Measurements from ENCODE around the gene PNCK. TPM values are rescaled to one million over a fixed set of nuclear protein-coding genes. Genes with fewer than 3 reads are reported as not detected.

PNCK gene
- total and polyA plus RNA-seq, 2 donors: 2.4 to 8.2 TPM

DNA sequence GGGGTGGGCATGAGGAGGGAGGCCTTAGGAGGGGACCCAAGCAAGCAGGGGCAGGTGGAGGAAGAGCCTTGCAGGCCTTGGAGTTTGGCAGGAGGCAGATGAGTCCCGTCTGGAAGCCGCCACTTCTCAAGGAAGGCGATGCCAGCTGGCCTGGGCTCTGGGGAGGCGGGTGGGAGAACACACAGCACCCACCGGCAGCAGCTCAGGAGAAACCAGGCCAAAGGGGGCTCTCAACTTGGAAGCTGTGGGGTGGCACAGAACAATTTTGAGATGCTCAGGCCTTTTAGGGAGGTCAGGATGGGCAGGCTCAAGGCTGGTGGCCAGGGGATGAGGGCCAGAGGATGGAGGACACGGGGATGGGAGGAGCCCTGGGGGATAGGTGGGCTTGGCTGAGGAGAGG, 38.2 kb downstream of the PNCK start:
- 93% methylated on average over 6 of the region's 6 CpGs for WGBS
- peaks cover 0 to 11% of the 10 kb centered on the region in 2 donors for H3K27me3 ChIP-seq (ENCODE audit: control insufficient read depth in 2 of 2, insufficient read depth in 1 of 2, low read length in 1 of 2)
- no peak overlapping the region for H3K4me3 ChIP-seq (ENCODE audit: low read length in 2 of 2)
- peaks cover 0 to 20% of the 10 kb centered on the region in 2 donors for H3K4me1 ChIP-seq (ENCODE audit: control insufficient read depth in 2 of 2, insufficient read depth in 2 of 2, low read length in 2 of 2)
- peaks cover 0 to 3% of the 10 kb centered on the region in 2 donors for H3K9me3 ChIP-seq (ENCODE audit: control insufficient read depth in 2 of 2, insufficient read depth in 1 of 2, low read length in 1 of 2)
- no peak overlapping the region for H3K27ac ChIP-seq (ENCODE audit: low read depth in 1 of 2, low read length in 1 of 2)
- no peaks in the 10 kb centered on the region for H3K36me3 ChIP-seq (ENCODE audit: control insufficient read depth in 2 of 2, insufficient read depth in 2 of 2, low read length in 1 of 2)
- DNase-seq (ENCODE audit: low read depth in 6 of 9, low spot score in 9 of 9): no peak

DNA sequence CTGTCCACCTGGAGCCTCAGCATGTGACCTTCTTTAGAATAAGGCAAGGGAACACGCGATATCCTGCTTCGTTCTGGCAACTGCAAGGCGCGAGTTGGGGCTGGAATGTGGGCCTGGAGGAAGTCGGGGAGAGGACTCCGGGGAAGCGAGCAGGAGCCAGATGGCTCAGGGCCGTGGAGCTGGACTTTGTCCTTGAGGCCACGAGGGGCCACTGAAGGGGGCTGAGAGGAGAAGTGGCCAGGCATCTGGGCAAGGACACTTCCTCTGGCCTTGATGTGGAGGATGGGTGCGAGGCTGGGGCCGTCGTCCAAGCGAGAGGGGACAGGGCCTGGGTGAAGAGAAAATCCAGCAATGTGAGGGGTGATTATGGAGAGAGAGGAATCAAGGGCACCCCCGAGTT, 38.8 kb downstream of the PNCK start:
- 90% methylated on average over 15 of the region's 15 CpGs for WGBS
- H3K27ac ChIP-seq (ENCODE audit: low read depth in 1 of 2, low read length in 1 of 2): no peak overlapping the region
- peaks cover 0 to 3% of the 10 kb centered on the region in 2 donors for H3K9me3 ChIP-seq (ENCODE audit: control insufficient read depth in 2 of 2, insufficient read depth in 1 of 2, low read length in 1 of 2)
- peaks cover 0 to 20% of the 10 kb centered on the region in 2 donors for H3K4me1 ChIP-seq (ENCODE audit: control insufficient read depth in 2 of 2, insufficient read depth in 2 of 2, low read length in 2 of 2)
- DNase-seq (ENCODE audit: low read depth in 6 of 9, low spot score in 9 of 9): no peak
- H3K4me3 ChIP-seq (ENCODE audit: low read length in 2 of 2): no peak overlapping the region
- H3K36me3 ChIP-seq (ENCODE audit: control insufficient read depth in 2 of 2, insufficient read depth in 2 of 2, low read length in 1 of 2): no peaks in the 10 kb centered on the region
- peaks cover 0 to 6% of the 10 kb centered on the region in 2 donors for H3K27me3 ChIP-seq (ENCODE audit: control insufficient read depth in 2 of 2, insufficient read depth in 1 of 2, low read length in 1 of 2)

DNA sequence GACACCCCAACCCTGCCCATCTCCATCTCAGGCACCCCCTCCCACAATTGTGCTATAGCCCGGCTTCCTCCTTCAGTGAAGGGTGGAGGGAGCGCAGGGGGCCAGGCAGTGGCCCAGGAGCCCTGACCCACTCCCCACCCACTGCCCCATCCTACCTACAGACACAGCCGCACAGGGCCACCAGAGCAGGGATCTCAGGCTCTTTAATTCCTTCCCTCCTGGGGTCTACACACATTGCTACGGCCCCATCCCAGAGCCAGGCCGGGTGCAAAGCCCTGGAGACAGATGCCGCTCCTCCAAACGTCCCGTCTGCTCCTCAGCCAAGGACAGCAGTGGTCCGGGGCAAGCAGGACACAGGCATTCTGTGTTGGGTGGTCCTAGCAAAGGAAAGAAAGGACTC, 39.4 kb downstream of the PNCK start:
- WGBS: 96% methylated on average over 9 of the region's 9 CpGs
- Histone ChIP-seq H3K27me3 (ENCODE audit: control insufficient read depth in 2 of 2, insufficient read depth in 1 of 2, low read length in 1 of 2) (peaks cover 0 to 2% of the 10 kb centered on the region in 2 donors), H3K4me1 (ENCODE audit: control insufficient read depth in 2 of 2, insufficient read depth in 2 of 2, low read length in 2 of 2) (peaks cover 0 to 20% of the 10 kb centered on the region in 2 donors), H3K9me3 (ENCODE audit: control insufficient read depth in 2 of 2, insufficient read depth in 1 of 2, low read length in 1 of 2) (peaks cover 0 to 3% of the 10 kb centered on the region in 2 donors), H3K36me3 (ENCODE audit: control insufficient read depth in 2 of 2, insufficient read depth in 2 of 2, low read length in 1 of 2) (no peaks in the 10 kb centered on the region), H3K27ac (ENCODE audit: low read depth in 1 of 2, low read length in 1 of 2) (no peak overlapping the region), H3K4me3 (ENCODE audit: low read length in 2 of 2) (no peak overlapping the region)
- no peak for DNase-seq (ENCODE audit: low read depth in 6 of 9, low spot score in 9 of 9)

DNA sequence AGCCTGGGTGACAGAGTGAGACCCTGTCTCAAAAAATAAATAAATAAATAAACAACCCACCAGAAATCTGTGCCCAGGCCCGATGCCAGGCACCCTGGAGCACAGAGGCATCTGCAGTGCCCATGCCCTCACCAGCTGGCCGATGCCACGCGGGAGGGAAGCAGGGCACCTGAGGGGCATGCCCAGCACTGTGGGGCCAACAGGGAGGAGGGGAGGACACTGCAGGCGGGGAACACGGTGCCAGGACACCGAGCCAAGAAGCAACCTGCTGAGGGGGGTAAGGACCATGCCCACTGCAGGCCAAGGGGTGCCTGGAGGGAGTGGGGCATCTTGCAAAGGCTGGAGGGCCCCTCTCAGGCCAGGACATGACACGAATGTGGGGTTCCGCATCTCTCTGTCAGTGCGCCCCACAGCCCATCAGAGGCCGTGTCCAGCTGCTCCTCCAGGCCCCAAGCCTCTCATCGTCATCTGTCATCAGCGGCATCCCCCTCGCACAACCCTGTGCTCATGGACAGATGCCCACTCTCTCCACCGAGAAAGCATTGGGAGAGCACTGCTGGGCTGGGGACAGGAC, 39.9 kb downstream of the PNCK start:
- Histone ChIP-seq H3K27me3 (ENCODE audit: control insufficient read depth in 2 of 2, insufficient read depth in 1 of 2, low read length in 1 of 2) (peaks cover 0 to 2% of the 10 kb centered on the region in 2 donors), H3K27ac (ENCODE audit: low read depth in 1 of 2, low read length in 1 of 2) (no peak overlapping the region), H3K36me3 (ENCODE audit: control insufficient read depth in 2 of 2, insufficient read depth in 2 of 2, low read length in 1 of 2) (no peaks in the 10 kb centered on the region), H3K4me3 (ENCODE audit: low read length in 2 of 2) (no peak overlapping the region), H3K9me3 (ENCODE audit: control insufficient read depth in 2 of 2, insufficient read depth in 1 of 2, low read length in 1 of 2) (peaks cover 0 to 3% of the 10 kb centered on the region in 2 donors), H3K4me1 (ENCODE audit: control insufficient read depth in 2 of 2, insufficient read depth in 2 of 2, low read length in 2 of 2) (peaks cover 0 to 16% of the 10 kb centered on the region in 2 donors)
- no peak for DNase-seq (ENCODE audit: low read depth in 6 of 9, low spot score in 9 of 9)
- 90% methylated on average over 15 of the region's 15 CpGs for WGBS

DNA sequence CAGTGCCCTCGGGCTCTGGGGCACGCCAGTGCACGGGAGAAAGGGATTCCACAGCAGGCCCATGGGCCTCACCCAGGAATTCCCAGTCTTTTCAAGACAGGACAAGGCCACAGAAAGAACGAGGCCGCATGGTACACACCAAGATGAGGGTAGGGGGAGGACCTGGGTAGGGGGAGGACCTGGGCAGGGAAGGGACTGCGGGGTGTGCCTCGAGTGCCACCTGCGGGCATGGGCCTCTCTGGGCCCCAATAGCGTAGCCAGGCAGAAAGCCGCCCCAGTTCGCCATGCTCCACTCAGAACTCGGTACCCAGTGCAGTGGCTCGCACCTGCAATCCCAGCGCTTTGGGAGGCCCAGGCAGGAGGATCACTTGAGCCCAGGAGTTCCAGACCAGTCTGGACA, 40.6 kb downstream of the PNCK start:
- DNase-seq (ENCODE audit: low read depth in 6 of 9, low spot score in 9 of 9): no peak
- H3K4me3 ChIP-seq (ENCODE audit: low read length in 2 of 2): no peak overlapping the region
- H3K9me3 ChIP-seq (ENCODE audit: control insufficient read depth in 2 of 2, insufficient read depth in 1 of 2, low read length in 1 of 2): peaks cover 0 to 3% of the 10 kb centered on the region in 2 donors
- H3K27me3 ChIP-seq (ENCODE audit: control insufficient read depth in 2 of 2, insufficient read depth in 1 of 2, low read length in 1 of 2): peaks cover 0 to 2% of the 10 kb centered on the region in 2 donors
- WGBS: 95% methylated on average over 14 of the region's 14 CpGs
- no peak overlapping the region for H3K27ac ChIP-seq (ENCODE audit: low read depth in 1 of 2, low read length in 1 of 2)
- no peaks in the 10 kb centered on the region for H3K36me3 ChIP-seq (ENCODE audit: control insufficient read depth in 2 of 2, insufficient read depth in 2 of 2, low read length in 1 of 2)
- H3K4me1 ChIP-seq (ENCODE audit: control insufficient read depth in 2 of 2, insufficient read depth in 2 of 2, low read length in 2 of 2): peaks cover 0 to 9% of the 10 kb centered on the region in 2 donors

DNA sequence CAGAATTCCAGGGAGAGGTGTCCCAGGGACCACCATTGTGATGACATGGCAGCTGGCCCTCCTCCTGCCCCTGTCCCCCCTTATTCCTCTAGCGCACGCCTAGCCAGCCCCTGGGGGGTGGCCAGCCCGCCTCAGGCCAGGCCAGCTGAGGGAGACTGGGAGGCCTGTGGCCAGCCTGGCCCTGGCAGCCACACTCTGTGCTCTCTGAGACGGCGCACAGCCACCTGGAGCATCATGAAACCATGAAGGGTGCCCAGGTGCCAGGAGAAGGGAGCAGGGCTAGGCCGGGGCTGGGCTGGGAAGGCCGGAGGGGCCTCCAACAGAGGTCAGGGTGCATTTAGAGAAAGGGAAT, 41.0 kb downstream of the PNCK start:
- WGBS: 81% methylated on average over 7 of the region's 7 CpGs
- peaks cover 0 to 2% of the 10 kb centered on the region in 2 donors for H3K27me3 ChIP-seq (ENCODE audit: control insufficient read depth in 2 of 2, insufficient read depth in 1 of 2, low read length in 1 of 2)
- no peaks in the 10 kb centered on the region for H3K36me3 ChIP-seq (ENCODE audit: control insufficient read depth in 2 of 2, insufficient read depth in 2 of 2, low read length in 1 of 2)
- H3K27ac ChIP-seq (ENCODE audit: low read depth in 1 of 2, low read length in 1 of 2): no peak overlapping the region
- no peak overlapping the region for H3K4me3 ChIP-seq (ENCODE audit: low read length in 2 of 2)
- DNase-seq (ENCODE audit: low read depth in 6 of 9, low spot score in 9 of 9): no peak
- H3K9me3 ChIP-seq (ENCODE audit: control insufficient read depth in 2 of 2, insufficient read depth in 1 of 2, low read length in 1 of 2): peaks cover 0 to 3% of the 10 kb centered on the region in 2 donors
- peaks cover 0 to 5% of the 10 kb centered on the region in 2 donors for H3K4me1 ChIP-seq (ENCODE audit: control insufficient read depth in 2 of 2, insufficient read depth in 2 of 2, low read length in 2 of 2)

DNA sequence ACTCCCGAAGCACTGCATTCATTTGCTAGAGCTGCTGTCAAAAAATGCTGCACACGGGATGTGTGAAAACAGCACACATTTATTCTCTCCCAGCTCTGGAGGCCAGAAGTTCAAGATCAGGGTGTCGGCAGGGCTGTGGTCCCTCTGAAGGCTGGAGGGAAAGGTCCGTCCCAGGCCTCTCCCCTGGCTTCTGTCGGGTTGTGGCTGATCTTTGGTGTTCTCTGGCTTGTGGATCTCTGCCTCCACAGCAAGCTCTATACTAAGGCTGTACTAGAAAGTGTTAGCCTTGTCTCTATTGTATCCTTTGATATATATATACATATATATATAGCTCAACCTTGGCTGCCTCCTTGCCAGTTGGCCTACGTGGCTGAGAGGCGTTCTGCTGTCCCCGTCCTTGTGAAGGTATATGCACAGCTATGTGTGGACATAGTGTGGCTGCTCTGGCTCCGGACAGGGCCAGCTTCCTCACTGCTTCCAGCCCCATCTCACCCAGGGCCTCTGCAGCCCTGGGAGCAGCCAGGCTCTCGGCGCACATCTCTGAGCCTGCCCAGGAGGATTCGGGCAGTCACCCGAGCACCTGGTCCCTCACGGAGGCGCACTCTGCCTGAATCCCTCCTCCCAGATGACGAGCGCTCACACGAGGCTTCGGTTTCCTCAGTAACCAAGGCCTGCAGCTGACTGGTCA, 41.6 kb downstream of the PNCK start:
- no peak for DNase-seq (ENCODE audit: low read depth in 6 of 9, low spot score in 9 of 9)
- no peaks in the 10 kb centered on the region for H3K36me3 ChIP-seq (ENCODE audit: control insufficient read depth in 2 of 2, insufficient read depth in 2 of 2, low read length in 1 of 2)
- 97% methylated on average over 19 of the region's 19 CpGs for WGBS
- H3K4me3 ChIP-seq (ENCODE audit: low read length in 2 of 2): no peak overlapping the region
- H3K27ac ChIP-seq (ENCODE audit: low read depth in 1 of 2, low read length in 1 of 2): no peak overlapping the region
- peaks cover 0 to 2% of the 10 kb centered on the region in 2 donors for H3K27me3 ChIP-seq (ENCODE audit: control insufficient read depth in 2 of 2, insufficient read depth in 1 of 2, low read length in 1 of 2)
- no peaks in the 10 kb centered on the region for H3K4me1 ChIP-seq (ENCODE audit: control insufficient read depth in 2 of 2, insufficient read depth in 2 of 2, low read length in 2 of 2)
- peaks cover 0 to 3% of the 10 kb centered on the region in 2 donors for H3K9me3 ChIP-seq (ENCODE audit: control insufficient read depth in 2 of 2, insufficient read depth in 1 of 2, low read length in 1 of 2)

DNA sequence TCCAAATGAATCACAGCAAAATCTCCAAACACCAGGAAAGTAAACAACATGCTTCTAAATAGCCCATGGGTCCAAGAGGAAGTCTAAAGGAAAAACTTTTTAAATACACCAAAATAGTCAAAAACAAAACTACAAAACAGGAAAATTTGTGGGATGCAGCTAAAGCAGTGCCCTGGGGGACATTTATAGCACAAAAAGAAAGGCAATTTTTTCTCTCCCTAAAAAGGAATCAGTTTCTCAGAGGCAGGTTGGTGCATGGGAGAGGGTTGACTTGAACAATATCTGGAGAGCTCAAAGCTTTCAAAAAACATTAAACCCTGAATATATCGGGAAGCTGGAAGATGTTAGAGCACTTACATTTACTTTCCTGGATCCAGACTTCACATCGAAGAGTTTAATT, 42.3 kb downstream of the PNCK start:
- DNase-seq (ENCODE audit: low read depth in 6 of 9, low spot score in 9 of 9): no peak
- H3K27ac ChIP-seq (ENCODE audit: low read depth in 1 of 2, low read length in 1 of 2): no peak overlapping the region
- no peaks in the 10 kb centered on the region for H3K4me1 ChIP-seq (ENCODE audit: control insufficient read depth in 2 of 2, insufficient read depth in 2 of 2, low read length in 2 of 2)
- peaks cover 0 to 2% of the 10 kb centered on the region in 2 donors for H3K27me3 ChIP-seq (ENCODE audit: control insufficient read depth in 2 of 2, insufficient read depth in 1 of 2, low read length in 1 of 2)
- H3K36me3 ChIP-seq (ENCODE audit: control insufficient read depth in 2 of 2, insufficient read depth in 2 of 2, low read length in 1 of 2): no peaks in the 10 kb centered on the region
- H3K4me3 ChIP-seq (ENCODE audit: low read length in 2 of 2): no peak overlapping the region
- WGBS: 96% methylated on average over 2 of the region's 2 CpGs
- H3K9me3 ChIP-seq (ENCODE audit: control insufficient read depth in 2 of 2, insufficient read depth in 1 of 2, low read length in 1 of 2): peaks cover 0 to 3% of the 10 kb centered on the region in 2 donors

DNA sequence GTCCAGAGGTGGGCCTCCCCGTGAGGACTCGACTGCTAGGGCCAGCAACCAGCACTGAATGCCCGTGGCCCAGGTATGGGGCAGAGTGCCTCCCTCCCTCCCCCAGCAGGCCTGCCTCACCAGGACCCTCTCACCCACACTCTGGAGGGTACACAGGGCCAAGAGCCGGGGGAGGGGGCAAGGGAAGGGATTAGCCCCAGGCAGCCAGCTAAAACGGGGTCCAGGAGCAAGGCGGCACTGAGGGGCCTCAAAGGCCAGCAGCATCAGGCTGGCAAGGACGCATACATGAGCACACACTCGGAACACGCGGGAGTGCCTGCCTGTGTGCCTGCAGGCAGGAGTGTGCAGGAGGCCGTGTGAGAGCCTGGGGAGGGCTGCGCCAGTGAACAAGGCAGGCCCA, 44.9 kb downstream of the PNCK start:
- DNase-seq (ENCODE audit: low read depth in 6 of 9, low spot score in 9 of 9): no peak
- 94% methylated on average over 12 of the region's 12 CpGs for WGBS
- Histone ChIP-seq H3K36me3 (ENCODE audit: control insufficient read depth in 2 of 2, insufficient read depth in 2 of 2, low read length in 1 of 2) (no peaks in the 10 kb centered on the region), H3K4me3 (ENCODE audit: low read length in 2 of 2) (no peak overlapping the region), H3K4me1 (ENCODE audit: control insufficient read depth in 2 of 2, insufficient read depth in 2 of 2, low read length in 2 of 2) (no peaks in the 10 kb centered on the region), H3K27me3 (ENCODE audit: control insufficient read depth in 2 of 2, insufficient read depth in 1 of 2, low read length in 1 of 2) (peaks cover 0 to 2% of the 10 kb centered on the region in 2 donors), H3K9me3 (ENCODE audit: control insufficient read depth in 2 of 2, insufficient read depth in 1 of 2, low read length in 1 of 2) (peaks cover 0 to 3% of the 10 kb centered on the region in 2 donors), H3K27ac (ENCODE audit: low read depth in 1 of 2, low read length in 1 of 2) (no peak overlapping the region)

Measured in thymus (tissue), 11 donors.